HEK293 (cell line): ENCODE measurements around the gene SP2.
A peak's percentile ranks its signal among the peaks of the same experiment; 100 is the strongest.
"Not testable (repeated sequence)": the region's sequence is repeated elsewhere in the genome, so short reads cannot be mapped to it uniquely, and the experiment has no call there.

Source experiments
- CTCF ChIA-PET: fragments of 350-600 bp; formaldehyde crosslinking; extraction: SDS; loops from one replicate; lab custom pipeline; 2021; ENCODE audit warnings: antibody characterized with exemption; lab: Yijun Ruan, JAX
- POLR2A ChIA-PET: fragments of 300-600 bp; formaldehyde crosslinking; extraction: SDS; loops from one replicate; lab custom pipeline; 2020; ENCODE audit warnings: antibody characterized with exemption, inconsistent platforms; lab: Yijun Ruan, JAX
- H3K27ac ChIP-seq: fragments of 200-500 bp; sonication (Bioruptor generic); 2 replicates; pipeline ENCODE4 v1.5.1; 2014; ENCODE audit warnings: low read depth, low read length, control low read depth, inconsistent platforms; ENCODE audit errors: extremely low read depth
- H3K36me3 ChIP-seq, 2 experiments: fragments of 200-500 bp in 1 of 2; sonication (Bioruptor generic) in 1 of 2; 1 replicate in 1 of 2; 2 replicates in 1 of 2; pipeline ENCODE4 v1.5.1; 2014 to 2017; ENCODE audit warnings: inconsistent platforms in 2 of 2, low read length in 2 of 2; ENCODE audit not compliant: control insufficient read depth in 2 of 2, insufficient read depth in 1 of 2
- H3K4me1 ChIP-seq: fragments of 200-500 bp; sonication (Bioruptor generic); 2 replicates; pipeline ENCODE4 v1.5.1; 2014; ENCODE audit warnings: mild to moderate bottlenecking, low read length, inconsistent platforms; ENCODE audit not compliant: control insufficient read depth, insufficient read depth
- H3K4me3 ChIP-seq: 2 replicates; pipeline ENCODE4 v1.5.1; 2011; ENCODE audit warnings: low read depth, mild to moderate bottlenecking, control low read depth, low read length, moderate library complexity
- H3K9me3 ChIP-seq: fragments of 200-500 bp; sonication (Bioruptor generic); 2 replicates; pipeline ENCODE4 v1.5.1; 2014; ENCODE audit warnings: low read depth, low read length, inconsistent platforms; ENCODE audit not compliant: control insufficient read depth, insufficient read depth
- EGR2 ChIP-seq: fragments of 450-650 bp; formaldehyde crosslinking; IDR thresholded peaks from 2 replicates; pipeline ENCODE4 v1.5.1; 2016; ENCODE audit warnings: low read depth, missing biosample characterization, missing genetic modification characterization
- IKZF3 ChIP-seq: fragments of 450-650 bp; IDR thresholded peaks from 2 replicates; pipeline ENCODE4 v1.5.0; 2018; ENCODE audit warnings: missing biosample characterization, mild to moderate bottlenecking, missing genetic modification characterization, moderate library complexity
- PRDM1 ChIP-seq: fragments of 450-650 bp; formaldehyde crosslinking; IDR thresholded peaks from 2 replicates; pipeline ENCODE4; 2016; ENCODE audit warnings: missing biosample characterization, missing genetic modification characterization
- SP7 ChIP-seq: fragments of 450-650 bp; formaldehyde crosslinking; IDR thresholded peaks from 2 replicates; pipeline ENCODE4 v1.5.1; 2016; ENCODE audit warnings: missing biosample characterization, missing genetic modification characterization
- ZBTB20 ChIP-seq: fragments of 450-650 bp; formaldehyde crosslinking; IDR thresholded peaks from 2 replicates; pipeline ENCODE4 v1.5.1; 2016; ENCODE audit warnings: missing biosample characterization, missing genetic modification characterization
- ZBTB48 ChIP-seq: fragments of 450-650 bp; formaldehyde crosslinking; IDR thresholded peaks from 2 replicates; pipeline ENCODE4 v1.5.1; 2016; ENCODE audit warnings: missing biosample characterization, missing genetic modification characterization
- ZNF121 ChIP-seq: fragments of 450-650 bp; formaldehyde crosslinking; IDR thresholded peaks from 2 replicates; pipeline ENCODE4 v1.5.1; 2016; ENCODE audit warnings: missing biosample characterization, missing genetic modification characterization
- ZNF302 ChIP-seq: fragments of 450-650 bp; formaldehyde crosslinking; IDR thresholded peaks from 2 replicates; pipeline ENCODE4 v1.5.1; 2016; ENCODE audit warnings: missing biosample characterization, missing genetic modification characterization, low read depth
- ZNF335 ChIP-seq: fragments of 450-650 bp; formaldehyde crosslinking; conservative IDR thresholded peaks from 2 replicates; pipeline ENCODE4 v1.5.1; 2016; ENCODE audit warnings: missing biosample characterization, missing genetic modification characterization
- ZNF366 ChIP-seq: fragments of 450-650 bp; formaldehyde crosslinking; conservative IDR thresholded peaks from 2 replicates; pipeline ENCODE4 v1.5.1; 2016; ENCODE audit warnings: missing biosample characterization, missing genetic modification characterization
- ZNF391 ChIP-seq: fragments of 450-650 bp; formaldehyde crosslinking; IDR thresholded peaks from 2 replicates; pipeline ENCODE4 v1.5.1; 2016; ENCODE audit warnings: low read depth, missing biosample characterization, missing genetic modification characterization, borderline replicate concordance
- ZNF555 ChIP-seq: fragments of 450-650 bp; formaldehyde crosslinking; conservative IDR thresholded peaks from 2 replicates; pipeline ENCODE4 v1.5.1; 2017; ENCODE audit warnings: missing biosample characterization, mild to moderate bottlenecking, missing genetic modification characterization, inconsistent platforms
- ZNF558 ChIP-seq: fragments of 450-650 bp; formaldehyde crosslinking; IDR thresholded peaks from 2 replicates; pipeline ENCODE4 v1.5.1; 2016; ENCODE audit warnings: missing biosample characterization, missing genetic modification characterization
- ZNF626 ChIP-seq: fragments of 450-650 bp; sonication (Bioruptor Pico); formaldehyde crosslinking; IDR thresholded peaks from 2 replicates; pipeline ENCODE4 v1.5.1; 2018; ENCODE audit warnings: missing biosample characterization, missing genetic modification characterization, inconsistent platforms
- ZNF830 ChIP-seq: fragments of 450-650 bp; IDR thresholded peaks from 2 replicates; pipeline ENCODE4 v1.5.0; 2018; ENCODE audit warnings: missing biosample characterization, missing genetic modification characterization, low read depth, mild to moderate bottlenecking, moderate library complexity
- TF ChIP-seq, protein P1 (sequence below): fragments of 450-650 bp; formaldehyde crosslinking; IDR thresholded peaks from 2 replicates; pipeline ENCODE4 v1.5.1; 2016; ENCODE audit warnings: missing biosample characterization, missing genetic modification characterization

Gene SP2

GRCh38 chr17:47934856-47935255 is 38.8 kb downstream of the SP2 start:
- no peaks in the 10 kb centered on the region for H3K9me3 ChIP-seq
- TF ChIP-seq ZBTB20 (no peak), ZNF335 (tag by site-specific recombination) (0 out of 2 replicates have a peak, but pooled peaks have one; percentile 15)
- H3K27ac ChIP-seq: no peak overlapping the region
- H3K4me3 ChIP-seq: no peak overlapping the region
- ChIA-PET CTCF (interaction anchor here (0.6 kb wide), 1 partner anchor 268 kb away, joined by 3 read pairs; no protein-coding TSS in a partner anchor), POLR2A (interaction anchor here (0.9 kb wide), 1 partner anchor 44 kb away, joined by 3 read pairs; no protein-coding TSS in a partner anchor)
- H3K36me3 ChIP-seq: peaks cover 0 to 16% of the 10 kb centered on the region in 2 experiments; a peak in 1 of 3 replicates
- H3K4me1 ChIP-seq: no peaks in the 10 kb centered on the region

DNA sequence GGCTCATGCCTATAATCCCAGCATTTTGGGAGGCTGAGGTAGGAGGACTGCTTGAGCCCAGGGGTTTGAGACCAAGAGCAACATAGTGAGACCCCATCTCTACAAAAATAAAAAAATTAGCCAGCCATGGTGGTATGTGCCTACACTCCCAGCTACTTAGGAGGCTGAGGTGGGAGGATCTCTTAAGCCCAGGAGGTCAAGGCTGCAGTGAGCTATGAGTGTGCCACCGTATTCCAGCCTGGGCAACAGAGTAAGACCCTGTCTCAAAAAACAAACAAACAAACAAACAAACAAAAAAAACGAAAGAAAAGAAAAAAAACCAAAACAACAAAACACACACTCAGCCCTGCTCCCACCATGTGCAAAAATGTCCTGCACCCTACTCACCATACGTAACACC is 39.4 kb downstream of the SP2 start:
- H3K4me3 ChIP-seq, H3K4me1 ChIP-seq, H3K36me3 ChIP-seq, H3K27ac ChIP-seq, H3K9me3 ChIP-seq: not testable (repeated sequence)
- CTCF ChIA-PET: interaction anchor here (0.6 to 4.1 kb wide), 6 partner anchors 11 to 652 kb away, joined by 3 to 30 read pairs (median 6); no protein-coding TSS in a partner anchor
- POLR2A ChIA-PET: interaction anchor here (0.9 to 1.1 kb wide), 2 partner anchors 11 to 43 kb away, joined by 3 read pairs; no protein-coding TSS in a partner anchor
- TF ChIP-seq ZNF121 (tag by site-specific recombination): peak; percentile 78
- TF ChIP-seq EGR2 (tag by site-specific recombination): 0 out of 2 replicates have a peak, but pooled peaks have one; percentile 2

DNA sequence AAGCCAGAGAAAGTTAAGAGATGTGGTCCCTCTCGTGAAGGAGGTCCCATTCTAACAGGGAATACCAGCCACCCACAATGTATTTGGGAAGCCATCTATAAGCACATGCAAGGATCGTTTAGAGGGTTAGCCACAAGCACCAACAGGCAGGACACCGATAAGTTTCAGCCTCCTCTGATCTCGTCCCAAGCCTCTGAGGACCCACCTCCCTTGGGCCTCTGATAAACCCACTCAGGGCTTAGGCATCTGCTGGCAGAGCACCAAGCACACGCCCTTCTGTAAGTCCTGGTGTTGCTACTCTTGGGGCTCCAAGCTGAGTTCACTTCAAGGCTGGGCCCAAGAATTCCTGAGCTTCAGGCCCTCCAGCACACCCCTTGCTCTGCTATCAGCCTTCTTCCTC is 39.9 kb downstream of the SP2 start:
- ChIA-PET CTCF (interaction anchor here (0.6 to 4.1 kb wide), 7 partner anchors 11 to 652 kb away, joined by 3 to 30 read pairs (median 4); partner anchors contain the start of gene SCRN2), POLR2A (interaction anchor here (0.9 to 1.1 kb wide), 2 partner anchors 11 to 43 kb away, joined by 3 read pairs; no protein-coding TSS in a partner anchor)
- H3K36me3 ChIP-seq: peaks cover 0 to 7% of the 10 kb centered on the region in 2 experiments; a peak in 1 of 3 replicates
- H3K4me3 ChIP-seq: no peak overlapping the region
- no peak overlapping the region for H3K27ac ChIP-seq
- H3K4me1 ChIP-seq: no peaks in the 10 kb centered on the region
- no peaks in the 10 kb centered on the region for H3K9me3 ChIP-seq
- TF ChIP-seq ZNF302: no peak
- no peak for TF ChIP-seq ZNF830 (tag by site-specific recombination)
- TF ChIP-seq SP7 (tag by site-specific recombination): no peak
- no peak for TF ChIP-seq ZNF558 (tag by site-specific recombination)
- TF ChIP-seq, protein P1, sequence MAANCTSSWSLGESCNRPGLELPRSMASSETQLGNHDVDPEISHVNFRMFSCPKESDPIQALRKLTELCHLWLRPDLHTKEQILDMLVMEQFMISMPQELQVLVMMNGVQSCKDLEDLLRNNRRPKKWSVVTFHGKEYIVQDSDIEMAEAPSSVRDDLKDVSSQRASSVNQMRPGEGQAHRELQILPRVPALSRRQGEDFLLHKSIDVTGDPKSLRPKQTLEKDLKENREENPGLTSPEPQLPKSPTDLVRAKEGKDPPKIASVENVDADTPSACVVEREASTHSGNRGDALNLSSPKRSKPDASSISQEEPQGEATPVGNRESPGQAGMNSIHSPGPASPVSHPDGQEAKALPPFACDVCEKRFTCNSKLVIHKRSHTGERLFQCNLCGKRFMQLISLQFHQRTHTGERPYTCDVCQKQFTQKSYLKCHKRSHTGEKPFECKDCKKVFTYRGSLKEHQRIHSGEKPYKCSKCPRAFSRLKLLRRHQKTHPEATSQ: no peak
- TF ChIP-seq ZNF626: no peak
- no peak for TF ChIP-seq ZNF366 (tag by site-specific recombination)
- no peak for TF ChIP-seq ZNF121 (tag by site-specific recombination)
- TF ChIP-seq ZBTB48 (tag by site-specific recombination): no peak
- no peak for TF ChIP-seq ZNF555 (tag by site-specific recombination)
- TF ChIP-seq IKZF3 (tag by site-specific recombination): no peak

- ChIA-PET POLR2A (interaction anchor here (0.7 to 1.0 kb wide), 2 partner anchors 11 to 29 kb away, joined by 3 to 7 read pairs; no protein-coding TSS in a partner anchor), CTCF (interaction anchor here (1.1 to 5.5 kb wide), 3 partner anchors 9 to 95 kb away, joined by 3 to 35 read pairs (median 30); no protein-coding TSS in a partner anchor)
- no peaks in the 10 kb centered on the region for H3K4me1 ChIP-seq
These were observed 41.9 kb downstream of the SP2 start for GRCh38 chr17:47937941-47938340.

More at GRCh38 chr17:47937941-47938340, 41.9 kb downstream of the SP2 start:
- H3K27ac ChIP-seq: no peak overlapping the region
- TF ChIP-seq PRDM1 (tag by site-specific recombination) (0 out of 2 replicates have a peak, but pooled peaks have one; percentile 17), ZNF391 (tag by site-specific recombination) (no peak)
- TF ChIP-seq, all 188 proteins: peak for 1
- Histone ChIP-seq H3K4me3 (no peak overlapping the region), H3K9me3 (no peaks in the 10 kb centered on the region), H3K36me3 (peaks cover 0 to 3% of the 10 kb centered on the region in 2 experiments; a peak in 1 of 3 replicates)
